DND-41 (cell line): ENCODE results near the gene ZNF709.
"Not testable (repeated sequence)": the region's sequence is repeated elsewhere in the genome, so short reads cannot be mapped to it uniquely, and the experiment has no call there.

Experiments
- ATAC-seq: fragments of 200-7000 bp; cut with Tn5 transposase; 3 replicates; pipeline ENCODE4 v1.9.1; 2021; ENCODE audit warnings: low read depth; ENCODE audit not compliant: insufficient read depth
- DNase-seq: peaks from one replicate; pipeline ENCODE4 v3.0.0-alpha.2; 2020
- H2AFZ ChIP-seq: 2 replicates; pipeline ENCODE4 v1.6.0; 2012; ENCODE audit warnings: low read depth, low read length
- H3K27ac ChIP-seq: 2 replicates; pipeline ENCODE4 v1.5.1; 2012; ENCODE audit warnings: low read length, inconsistent platforms
- H3K27me3 ChIP-seq: fragments of 200-600 bp; sonication (generic); 2 replicates; pipeline ENCODE4 v1.6.0; 2012; ENCODE audit warnings: low read length, mild to moderate bottlenecking, inconsistent platforms; ENCODE audit not compliant: insufficient read depth, poor library complexity
- H3K36me3 ChIP-seq: 2 replicates; pipeline ENCODE4 v1.5.1; 2012; ENCODE audit warnings: low read length, inconsistent platforms; ENCODE audit not compliant: insufficient read depth
- H3K4me1 ChIP-seq: 2 replicates; pipeline ENCODE4 v1.5.1; 2012; ENCODE audit warnings: mild to moderate bottlenecking, low read length; ENCODE audit not compliant: insufficient read depth
- H3K4me2 ChIP-seq: 2 replicates; pipeline ENCODE4 v1.6.0; 2012; ENCODE audit warnings: mild to moderate bottlenecking, moderate library complexity, low read length, inconsistent platforms; ENCODE audit not compliant: insufficient read depth
- H3K4me3 ChIP-seq, 2 experiments: fragments of 200-600 bp in 1 of 2; shearing (Covaris generic) in 1 of 2; 2 replicates each; pipeline ENCODE4 v1.5.1; 2012 to 2016; ENCODE audit warnings: inconsistent platforms in 2 of 2, low read length in 2 of 2, mild to moderate bottlenecking in 2 of 2, low read depth in 1 of 2, moderate library complexity in 1 of 2
- H3K79me2 ChIP-seq: 2 replicates; pipeline ENCODE4 v1.6.0; 2012; ENCODE audit warnings: low read length, inconsistent platforms; ENCODE audit not compliant: insufficient read depth
- H3K9ac ChIP-seq: 2 replicates; pipeline ENCODE4 v1.6.0; 2012; ENCODE audit warnings: low read depth, mild to moderate bottlenecking, inconsistent platforms, low read length, moderate library complexity
- H3K9me3 ChIP-seq: 2 replicates; pipeline ENCODE4 v1.5.1; 2012; ENCODE audit warnings: low read length, moderate library complexity, mild to moderate bottlenecking, inconsistent platforms; ENCODE audit not compliant: insufficient read depth, severe bottlenecking
- H4K20me1 ChIP-seq: 2 replicates; pipeline ENCODE4 v1.6.0; 2012; ENCODE audit warnings: low read length; ENCODE audit not compliant: insufficient read depth
- CTCF ChIP-seq: IDR thresholded peaks from 2 replicates; pipeline ENCODE4 v1.5.1; 2012; ENCODE audit warnings: borderline replicate concordance, low read length, moderate library complexity, mild to moderate bottlenecking; ENCODE audit not compliant: poor library complexity, severe bottlenecking; ENCODE audit errors: extremely low read depth
- EZH2 ChIP-seq: IDR thresholded peaks from 3 replicates; pipeline ENCODE4 v1.6.1; 2012; ENCODE audit warnings: borderline replicate concordance, low read depth, mild to moderate bottlenecking, moderate library complexity, low read length, inconsistent platforms; ENCODE audit not compliant: severe bottlenecking

Gene ZNF709

GRCh38 chr19:12450844-12451243 lies 33.8 kb downstream of the ZNF709 start:
- H3K4me2 ChIP-seq = no peak overlapping the region
- peaks cover 17% of the 10 kb centered on the region for H3K9me3 ChIP-seq
- DNase-seq (peak; percentile 17), ATAC-seq (no peak)
- no peak for TF ChIP-seq EZH2
- TF ChIP-seq CTCF = no peak
- H3K27ac ChIP-seq = no peak overlapping the region
- H3K4me1 ChIP-seq = no peaks in the 10 kb centered on the region
- H3K27me3 ChIP-seq = no peaks in the 10 kb centered on the region
- H4K20me1 ChIP-seq = no peaks in the 10 kb centered on the region
- H3K4me3 ChIP-seq = no peak overlapping the region
- H3K36me3 ChIP-seq = no peaks in the 10 kb centered on the region
- no peak overlapping the region for H2AFZ ChIP-seq
- no peak overlapping the region for H3K9ac ChIP-seq
- no peaks in the 10 kb centered on the region for H3K79me2 ChIP-seq

GRCh38 chr19:12448808-12449207 lies 35.8 kb downstream of the ZNF709 start:
- TF ChIP-seq CTCF (no peak), EZH2 (no peak)
- Histone ChIP-seq H3K4me1 (no peaks in the 10 kb centered on the region), H3K4me2 (no peak overlapping the region), H3K9me3 (peaks cover 21% of the 10 kb centered on the region), H3K27ac (no peak overlapping the region), H4K20me1 (no peaks in the 10 kb centered on the region), H3K4me3 (no peak overlapping the region), H3K36me3 (no peaks in the 10 kb centered on the region), H2AFZ (no peak overlapping the region), H3K9ac (no peak overlapping the region), H3K79me2 (no peaks in the 10 kb centered on the region), H3K27me3 (no peaks in the 10 kb centered on the region)
- ATAC-seq (no peak), DNase-seq (no peak)

DNA sequence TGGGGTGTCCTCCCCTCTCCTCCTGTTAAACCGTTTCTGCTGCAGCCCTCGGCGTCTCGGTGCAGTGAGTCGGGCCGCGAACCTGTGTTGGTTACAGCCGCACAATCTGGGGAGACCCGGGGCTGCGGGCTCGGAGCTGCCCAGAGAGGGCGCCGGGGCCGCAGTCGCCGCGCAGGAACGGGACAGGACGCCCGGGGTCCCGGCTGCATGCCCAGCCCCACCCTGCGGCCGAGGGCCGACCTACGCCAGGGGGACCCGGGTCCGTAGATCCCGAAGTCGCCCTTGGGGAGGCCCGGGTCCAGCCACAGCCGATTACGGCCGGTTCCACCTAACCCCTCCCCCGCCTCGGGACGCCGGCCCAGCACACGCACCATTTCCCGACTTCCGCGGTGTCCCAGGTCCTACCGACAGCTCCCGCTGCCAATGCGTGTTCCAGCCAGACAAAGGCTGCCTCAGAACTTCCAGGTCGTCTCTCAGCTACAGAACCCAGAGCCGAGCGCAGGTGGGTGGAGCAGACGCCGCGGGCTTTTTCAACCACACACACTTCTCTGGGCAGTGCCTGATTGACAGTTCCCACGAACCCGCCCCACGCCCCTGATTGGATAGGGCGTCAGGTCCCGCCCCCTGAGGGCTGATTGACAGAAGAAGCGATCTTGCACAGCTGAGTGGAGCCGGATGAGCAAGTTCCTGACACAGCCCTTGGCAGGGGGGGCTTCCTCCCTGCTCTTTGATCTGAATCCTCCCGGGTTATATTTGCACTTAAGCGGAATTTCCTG lies 43.9 kb downstream of the ZNF709 start, which contains the start of gene ZNF443:
Gene ZNF443, minus strand, starts transcription at position 481 of the 776 bp plus-strand sequence. Its CDS starts 107 bp downstream, at position 374.
- Histone ChIP-seq H3K9me3 (peaks cover 4% of the 10 kb centered on the region), H4K20me1 (peaks cover 3% of the 10 kb centered on the region; the same call in 1 of the 2 replicates), H3K79me2 (peaks cover 33% of the 10 kb centered on the region), H2AFZ (peak within 1 kb of the TSS; percentile 71), H3K4me3 (peak within 1 kb of the TSS; percentile 60 to 63; a peak in 3 of 4 replicates), H3K4me1 (peaks cover 18% of the 10 kb centered on the region), H3K27me3 (no peaks in the 10 kb centered on the region), H3K9ac (peak within 1 kb of the TSS; percentile 87), H3K36me3 (no peaks in the 10 kb centered on the region), H3K4me2 (peak within 1 kb of the TSS; percentile 65), H3K27ac (peak within 1 kb of the TSS; percentile 71)
- TF ChIP-seq EZH2 = no peak
- TF ChIP-seq CTCF = peak; percentile 4
- ATAC-seq (peak; percentile 93), DNase-seq (peak; percentile 100)

GRCh38 chr19:12439686-12440540 lies 44.7 kb downstream of the ZNF709 start:
- Histone ChIP-seq H3K4me1 (peaks cover 18% of the 10 kb centered on the region), H3K79me2 (peaks cover 37% of the 10 kb centered on the region), H3K9ac (peak overlapping the region; percentile 87), H3K4me3 (peak overlapping the region; percentile 60 to 63; a peak in 3 of 4 replicates), H3K4me2 (peak overlapping the region; percentile 65), H2AFZ (peak overlapping the region; percentile 71), H3K27ac (peak overlapping the region; percentile 71)
- peak; percentile 58 for DNase-seq
- H3K27me3 ChIP-seq, H4K20me1 ChIP-seq, H3K9me3 ChIP-seq, H3K36me3 ChIP-seq: not testable (repeated sequence)
- peak; percentile 10 for ATAC-seq

- ATAC-seq, H3K27me3 ChIP-seq, H4K20me1 ChIP-seq, H3K4me2 ChIP-seq, H3K4me3 ChIP-seq, H2AFZ ChIP-seq, DNase-seq, H3K9ac ChIP-seq, H3K4me1 ChIP-seq, H3K9me3 ChIP-seq, H3K27ac ChIP-seq: not testable (repeated sequence)
- Histone ChIP-seq H3K79me2 (peaks cover 21% of the 10 kb centered on the region), H3K36me3 (peaks cover 38% of the 10 kb centered on the region)
Observed at GRCh38 chr19:12430726-12431299, 53.8 kb downstream of the ZNF709 start.
